ENCODE data around the gene DOK7. TPM values are rescaled to one million over a fixed set of nuclear protein-coding genes. Genes with fewer than 3 reads are reported as not detected.

DOK7 gene
- total and polyA plus RNA-seq, 2 of the 4 experiments (the other 2 are of a cell fraction), result not detected

DNA sequence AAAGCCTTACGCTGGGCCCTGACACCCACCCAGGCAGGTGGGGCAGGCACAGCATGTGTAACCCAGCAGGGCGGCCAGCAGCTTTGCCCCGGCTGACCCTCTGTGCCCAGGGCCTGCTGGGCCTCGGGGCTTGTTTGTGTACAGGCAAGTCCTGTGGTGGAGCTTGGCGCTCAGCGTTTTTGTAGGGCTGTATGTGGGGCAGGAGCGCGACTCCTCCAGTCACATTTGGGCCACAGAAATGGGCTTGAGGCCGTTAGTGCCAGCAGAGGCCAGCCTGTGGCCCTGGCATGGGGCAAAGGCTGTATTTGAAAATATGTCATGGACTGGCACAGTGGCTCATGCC, 36.0 kb upstream of the DOK7 start:
- H3K27ac ChIP-seq (ENCODE audit: insufficient read depth, low read length), result no peak overlapping the region
- no peak for DNase-seq
- in situ Hi-C loops (cut with MboI; ENCODE audit: low sequenced_read_pairs), result no loop called here
- BruUV-seq (replicated peaks), result no TSS peak
- WGBS, 2 experiments (ENCODE audit: extremely low coverage in 2 of 2, insufficient read length in 1 of 2), result 97% methylated on average over 5 of the region's 9 CpGs; no CpG with 5 or more reads in 1 of the 2 experiments
- H3K36me3 ChIP-seq (ENCODE audit: control insufficient read depth, insufficient read depth, low read length), result peaks cover 35% of the 10 kb centered on the region
- no peak overlapping the region for H3K4ac ChIP-seq (ENCODE audit: low read depth, low read length)
- intact Hi-C loops (cut with micrococcal nuclease), result no loop called here
- no peak overlapping the region for H3K23ac ChIP-seq (ENCODE audit: low read depth, low read length)
- H3K18ac ChIP-seq (ENCODE audit: low read depth, low read length), result no peak overlapping the region
- no peak overlapping the region for H2BK15ac ChIP-seq (ENCODE audit: low read depth, low read length)
- H4K8ac ChIP-seq (ENCODE audit: low read depth in 2 of 2, low read length in 2 of 2), result no peak overlapping the region
- H3K4me2 ChIP-seq (ENCODE audit: low read depth, low read length), result no peak overlapping the region
- no peaks in the 10 kb centered on the region for H3K4me1 ChIP-seq (ENCODE audit: control insufficient read depth, insufficient read depth, low read length)
- H3K4me3 ChIP-seq (ENCODE audit: insufficient read depth, low read depth, low read length), result no peak overlapping the region
- no peak overlapping the region for H3K14ac ChIP-seq (replicated peaks; ENCODE audit: low read depth, low read length)
- no peaks in the 10 kb centered on the region for H3K9me3 ChIP-seq (ENCODE audit: control insufficient read depth, insufficient read depth, low read length)
- H4K5ac ChIP-seq (ENCODE audit: low read depth, low read length), result no peak overlapping the region
- no peak overlapping the region for H2AK5ac ChIP-seq (ENCODE audit: low read depth, low read length)
- no peak overlapping the region for H3K56ac ChIP-seq (ENCODE audit: extremely low read depth, insufficient read depth, low read length)
- no peak overlapping the region for H2BK120ac ChIP-seq (ENCODE audit: low read depth, low read length)
- dilution Hi-C loops (cut with HindIII; ENCODE audit: low sequenced_read_pairs, unreplicated experiment), result no loop called here
- POLR2A ChIA-PET (ENCODE audit: unreplicated experiment), result no interaction called here
- no peak for TF ChIP-seq POLR2A (IDR thresholded peaks at IDR 0.05; ENCODE audit: low read depth, low read length)
- TF ChIP-seq MAZ (IDR thresholded peaks at IDR 0.05; ENCODE audit: borderline replicate concordance, low read depth, low read length), result no peak
- no peak for TF ChIP-seq RAD21 (IDR thresholded peaks at IDR 0.05; ENCODE audit: low read length)
- ATAC-seq (ENCODE audit: low read depth), result no peak
- no peaks in the 10 kb centered on the region for H3K27me3 ChIP-seq (ENCODE audit: control insufficient read depth, insufficient read depth, low read length)
- no peak overlapping the region for H2AK9ac ChIP-seq (replicated peaks; ENCODE audit: low read depth, low read length, poor library complexity)
- no peak overlapping the region for H4K91ac ChIP-seq (ENCODE audit: insufficient read depth, low read depth, low read length)
- no peak overlapping the region for H2BK5ac ChIP-seq (ENCODE audit: low read depth, low read length, poor library complexity, severe bottlenecking)
- no peaks in the 10 kb centered on the region for H3K9me1 ChIP-seq (ENCODE audit: insufficient read depth, low read length)
- no peak overlapping the region for H3K9ac ChIP-seq (ENCODE audit: low read depth, low read length)
- H4K20me1 ChIP-seq (ENCODE audit: insufficient read depth, low read length), result no peaks in the 10 kb centered on the region
- no peaks in the 10 kb centered on the region for H3K79me1 ChIP-seq (ENCODE audit: low read depth in 1 of 2, low read length in 2 of 2)
- no peak overlapping the region for H2BK20ac ChIP-seq (ENCODE audit: low read depth, low read length)
- CTCF ChIA-PET, result no interaction called here
- H2AFZ ChIP-seq (replicated peaks; ENCODE audit: low read length, poor library complexity), result no peak overlapping the region
